GM12878 (cell line): ENCODE measurements around the gene NAA25. TPM values are rescaled to one million over a fixed set of nuclear protein-coding genes. Genes with fewer than 3 reads are reported as not detected.

Source experiments
- ATAC-seq: fragments of 200-7000 bp; cut with Tn5 transposase; 3 replicates; pipeline ENCODE4 v1.9.1; 2020; ENCODE audit warnings: mild to moderate bottlenecking, moderate library complexity
- BruUV-seq: library from RNA; stranded (reverse); fragments of 400-500 nt; replicated peaks from 2 replicates; lab custom pipeline; 2021; lab: Mats Ljungman, UMichigan
- CTCF ChIA-PET: fragments of 300-600 bp; sonication (Branson Sonifier 250); formaldehyde crosslinking; extraction: SDS; loops from one replicate; lab custom pipeline; 2021; ENCODE audit warnings: inconsistent platforms; lab: Yijun Ruan, JAX
- POLR2A ChIA-PET: fragments of 350-600 bp; formaldehyde crosslinking; extraction: SDS; loops from one replicate; lab custom pipeline; 2021; ENCODE audit warnings: inconsistent platforms; lab: Charles Lee
- RAD21 ChIA-PET: fragments of 300-600 bp; sonication (Branson Sonifier 250); formaldehyde crosslinking; loops from one replicate; lab custom pipeline; 2023; ENCODE audit warnings: antibody characterized with exemption; ENCODE audit not compliant: unreplicated experiment; lab: Charles Lee
- SMC1A ChIA-PET: fragments of 300-600 bp; sonication (Branson Sonifier 250); formaldehyde crosslinking; loops from one replicate; lab custom pipeline; 2023; ENCODE audit not compliant: unreplicated experiment, uncharacterized antibody; lab: Charles Lee
- DNase-seq: peaks from one replicate; pipeline ENCODE4 v3.0.0-alpha.2; 2011; ENCODE audit warnings: low read depth, low spot score
- FAIRE-seq: peaks from 3 replicates; lab custom pipeline; 2011; peaks lifted over from hg19 to GRCh38; lab: Jason Lieb, UNC
- H2AFZ ChIP-seq: 2 replicates; pipeline ENCODE4 v1.6.0; 2011; ENCODE audit warnings: low read depth, low read length, control low read depth; ENCODE audit not compliant: control insufficient read depth
- H3K27ac ChIP-seq: 2 replicates; pipeline ENCODE4 v1.5.1; 2011; ENCODE audit warnings: control low read depth; ENCODE audit not compliant: control insufficient read depth, insufficient read depth
- H3K27me3 ChIP-seq, 2 experiments: replicated peaks in 1 of 2; 2 replicates each; pipeline versions ENCODE4 v1.6.0 to v1.6.1; 2011; ENCODE audit warnings: low read length in 1 of 2; ENCODE audit not compliant: control insufficient read depth in 2 of 2, insufficient read depth in 2 of 2
- H3K36me3 ChIP-seq, 2 experiments: 2 replicates each; pipeline ENCODE4 v1.5.1; 2011; ENCODE audit warnings: low read length in 1 of 2; ENCODE audit not compliant: control insufficient read depth in 2 of 2, insufficient read depth in 2 of 2
- H3K4me1 ChIP-seq: 2 replicates; pipeline ENCODE4 v1.6.1; 2011; ENCODE audit warnings: mild to moderate bottlenecking, low read length, moderate library complexity, mixed read lengths; ENCODE audit not compliant: control insufficient read depth, insufficient read depth
- H3K4me2 ChIP-seq: 2 replicates; pipeline ENCODE4 v1.6.0; 2011; ENCODE audit warnings: control low read depth; ENCODE audit not compliant: control insufficient read depth, insufficient read depth
- H3K4me3 ChIP-seq: fragments of 200-600 bp; sonication (generic); 2 replicates; pipeline ENCODE4 v1.5.1; 2016
- H3K79me2 ChIP-seq: 2 replicates; pipeline ENCODE4 v1.6.0; 2011; ENCODE audit warnings: low read length; ENCODE audit not compliant: control insufficient read depth, insufficient read depth
- H3K9ac ChIP-seq: 2 replicates; pipeline ENCODE4 v1.8.0; 2011; ENCODE audit warnings: low read length, control low read depth, mixed read lengths; ENCODE audit not compliant: control insufficient read depth, insufficient read depth
- H3K9me3 ChIP-seq: replicated peaks from 3 replicates; pipeline ENCODE4 v1.5.1; 2011; ENCODE audit warnings: mild to moderate bottlenecking, low read length; ENCODE audit not compliant: control insufficient read depth, insufficient read depth
- H4K20me1 ChIP-seq: 2 replicates; pipeline ENCODE4 v1.6.0; 2011; ENCODE audit not compliant: control insufficient read depth, insufficient read depth
- ASH2L ChIP-seq: fragments of 300-600, 200-600 bp; sonication (generic); IDR thresholded peaks from 2 replicates; pipeline ENCODE4 v1.6.1; 2017; ENCODE audit warnings: low read depth, mild to moderate bottlenecking, borderline replicate concordance
- BCL3 ChIP-seq: IDR thresholded peaks from 2 replicates; pipeline ENCODE4 v1.6.1; 2011; ENCODE audit warnings: borderline replicate concordance, low read depth, mild to moderate bottlenecking, moderate library complexity, low read length; ENCODE audit not compliant: insufficient read depth, poor library complexity, severe bottlenecking
- BMI1 ChIP-seq: fragments of 450-650 bp; IDR thresholded peaks from 2 replicates; pipeline ENCODE4 v1.6.1; 2016; ENCODE audit warnings: mild to moderate bottlenecking, moderate library complexity, borderline replicate concordance
- CEBPZ ChIP-seq: fragments of 150-350 bp; IDR thresholded peaks from 2 replicates; pipeline ENCODE4 v1.6.1; 2016; ENCODE audit warnings: low read depth, low read length
- CHD2 ChIP-seq: IDR thresholded peaks from 2 replicates; pipeline ENCODE4 v1.6.1; 2011; ENCODE audit warnings: low read depth, low read length, improper control_type of control experiment, borderline replicate concordance
- DPF2 ChIP-seq: fragments of 450-650 bp; IDR thresholded peaks from 2 replicates; pipeline ENCODE4 v1.6.1; 2017; ENCODE audit warnings: mild to moderate bottlenecking
- IRF3 ChIP-seq: fragments of 450-650 bp; IDR thresholded peaks from 2 replicates; pipeline ENCODE4 v1.6.1; 2014; ENCODE audit warnings: mild to moderate bottlenecking
- KAT2A ChIP-seq: conservative IDR thresholded peaks from 2 replicates; pipeline ENCODE4 v1.6.1; 2011; ENCODE audit warnings: low read depth, low read length; ENCODE audit not compliant: control insufficient read depth
- MYC ChIP-seq: IDR thresholded peaks from 2 replicates; pipeline ENCODE4 v1.6.1; 2011; ENCODE audit warnings: mild to moderate bottlenecking, low read length, moderate library complexity, inconsistent platforms; ENCODE audit not compliant: insufficient read depth, insufficient replicate concordance, insufficient read length, severe bottlenecking
- NBN ChIP-seq: fragments of 450-650 bp; IDR thresholded peaks from 2 replicates; pipeline ENCODE4 v1.6.1; 2016
- NFYB ChIP-seq: IDR thresholded peaks from 2 replicates; pipeline ENCODE4 v1.6.1; 2011; ENCODE audit warnings: low read depth, mild to moderate bottlenecking, low read length, improper control_type of control experiment, moderate library complexity; ENCODE audit not compliant: insufficient read depth
- NR2C2 ChIP-seq: IDR thresholded peaks from 2 replicates; pipeline ENCODE4 v1.6.1; 2011; ENCODE audit warnings: borderline replicate concordance, low read depth; ENCODE audit not compliant: control insufficient read depth, insufficient read length
- PAX5 ChIP-seq: IDR thresholded peaks from 2 replicates; pipeline ENCODE4 v1.6.1; 2011; ENCODE audit warnings: low read depth, low read length, borderline replicate concordance
- RAD51 ChIP-seq: fragments of 450-650 bp; IDR thresholded peaks from 2 replicates; pipeline ENCODE4 v1.6.1; 2016; ENCODE audit warnings: moderate library complexity, mild to moderate bottlenecking, inconsistent platforms
- RBBP5 ChIP-seq: fragments of 200-600 bp; sonication (generic); conservative IDR thresholded peaks from 2 replicates; pipeline ENCODE4 v1.6.1; 2016
- SMAD5 ChIP-seq: IDR thresholded peaks from 2 replicates; pipeline ENCODE4 v1.6.1; 2016; ENCODE audit warnings: antibody characterized with exemption, low read depth
- SMC3 ChIP-seq: IDR thresholded peaks from 2 replicates; pipeline ENCODE4 v1.6.1; 2011; ENCODE audit warnings: low read length, improper control_type of control experiment, borderline replicate concordance
- ZNF622 ChIP-seq: fragments of 450-650 bp; IDR thresholded peaks from 2 replicates; pipeline ENCODE4 v1.6.1; 2017; ENCODE audit warnings: mild to moderate bottlenecking, inconsistent platforms
- WGBS: methylation state at CpG from one replicate; pipeline ENCODE4 v1.1.6; 2016; ENCODE audit warnings: low lambda C conversion rate; ENCODE audit not compliant: insufficient replicate concordance, insufficient coverage; ENCODE audit errors: missing lambda C conversion rate; 5-methylcytosine and 5-hydroxymethylcytosine counted together
- in situ Hi-C: fragments of 300-500 bp; cut with MboI; formaldehyde crosslinking; loops from 9 replicates; pipeline ENCODE4 v1.14.3; 2018; ENCODE audit warnings: mixed read lengths
- intact Hi-C: fragments of 100-400 bp; cut with micrococcal nuclease; formaldehyde crosslinking; loops from one replicate; pipeline ENCODE4 v1.14.2; 2022; ENCODE audit not compliant: unreplicated experiment
- polyA plus RNA-seq, 11 experiments: library from polyadenylated mRNA; depleted of rRNA in 4 of 11; unstranded in 6 of 11; stranded (reverse) in 5 of 11; fragments of >200 nt; fragmentation: Nextera tagmentation in 4 of 11; fragmentation: Illumina TruSeq in 1 of 11; extraction: Ambion mirVana in 4 of 11; extraction: Trizol in 1 of 11; gene quantifications; 1 replicate in 1 of 11; 2 replicates in 10 of 11; pipeline versions ENCODE4 v1.2.1 to v1.2.3, GENCODE V29; 2011 to 2016; ENCODE audit warnings: inconsistent platforms in 2 of 11, missing spikeins in 2 of 11, low read depth in 1 of 11
- total RNA-seq, 4 experiments: library from RNA; depleted of rRNA in 3 of 4; stranded (reverse); fragments of >200 nt in 3 of 4; fragmentation: Illumina TruSeq in 1 of 4; extraction: Trizol in 1 of 4; gene quantifications; 2 replicates each; pipeline versions ENCODE4 v1.2.1 to v1.2.3, GENCODE V29; 2013 to 2021

Gene NAA25
- total and polyA plus RNA-seq, 10 of the 15 experiments (the other 5 are each of a cell fraction or from before 2014, with no cell fraction given), result 15.0 to 39.2 (median 29.4) TPM

- in situ Hi-C loops, result no loop called here
- POLR2A ChIA-PET, result interaction anchor here (0.6 to 2.6 kb wide), 4 partner anchors 12 to 51 kb away, joined by 4 to 9 read pairs (median 4); no protein-coding TSS in a partner anchor
Measured at GRCh38 chr12:111995782-111996480, 112.7 kb downstream of the NAA25 start.

More at GRCh38 chr12:111995782-111996480, 112.7 kb downstream of the NAA25 start:
- no TSS peak for BruUV-seq
- ChIA-PET RAD21 (interaction anchor here (0.7 to 5.6 kb wide), 2 partner anchors 14 to 18 kb away, joined by 3 to 50 read pairs; partner anchors contain the start of genes ERP29 and TMEM116), SMC1A (interaction anchor here (1.5 to 4.9 kb wide), 2 partner anchors 9 to 18 kb away, joined by 3 to 51 read pairs; partner anchors contain the start of genes ERP29 and TMEM116), CTCF (interaction anchor here (0.9 to 3.8 kb wide), 3 partner anchors 8 to 16 kb away, joined by 3 to 14 read pairs (median 4); no protein-coding TSS in a partner anchor)
- H3K4me1 ChIP-seq, result peaks cover 32% of the 10 kb centered on the region
- no peak overlapping the region for H3K4me3 ChIP-seq
- no peaks in the 10 kb centered on the region for H3K79me2 ChIP-seq
- H2AFZ ChIP-seq, result no peak overlapping the region
- no peak overlapping the region for H3K27ac ChIP-seq
- no peak overlapping the region for H3K4me2 ChIP-seq
- DNase-seq (no peak), FAIRE-seq (no peak), ATAC-seq (no peak)
- H3K9me3 ChIP-seq, result no peaks in the 10 kb centered on the region
- TF ChIP-seq ZNF622 (no peak), CHD2 (no peak), IRF3 (no peak), CEBPZ (no peak), KAT2A (no peak), NFYB (no peak), BMI1 (no peak), NBN (no peak), DPF2 (no peak), SMAD5 (no peak), ASH2L (no peak), PAX5 (no peak), BCL3 (no peak), SMC3 (no peak), RBBP5 (no peak), MYC (no peak), RAD51 (no peak), NR2C2 (no peak)
- no peak overlapping the region for H3K9ac ChIP-seq
- no peaks in the 10 kb centered on the region for H4K20me1 ChIP-seq
- intact Hi-C loops, result no loop called here
- H3K36me3 ChIP-seq, result no peaks in the 10 kb centered on the region
- H3K27me3 ChIP-seq, result no peaks in the 10 kb centered on the region
- 79% methylated on average over 1 of the region's 1 CpG for WGBS
